Measurements from ENCODE around the gene RPP25. TPM values are rescaled to one million over a fixed set of nuclear protein-coding genes. Genes with fewer than 3 reads are reported as not detected.

RPP25 gene
- total and polyA plus RNA-seq, 2 of the 13 experiments (the other 11 are each of a cell fraction or from before 2014, with no cell fraction given): 0.05 to 0.11 TPM

DNA sequence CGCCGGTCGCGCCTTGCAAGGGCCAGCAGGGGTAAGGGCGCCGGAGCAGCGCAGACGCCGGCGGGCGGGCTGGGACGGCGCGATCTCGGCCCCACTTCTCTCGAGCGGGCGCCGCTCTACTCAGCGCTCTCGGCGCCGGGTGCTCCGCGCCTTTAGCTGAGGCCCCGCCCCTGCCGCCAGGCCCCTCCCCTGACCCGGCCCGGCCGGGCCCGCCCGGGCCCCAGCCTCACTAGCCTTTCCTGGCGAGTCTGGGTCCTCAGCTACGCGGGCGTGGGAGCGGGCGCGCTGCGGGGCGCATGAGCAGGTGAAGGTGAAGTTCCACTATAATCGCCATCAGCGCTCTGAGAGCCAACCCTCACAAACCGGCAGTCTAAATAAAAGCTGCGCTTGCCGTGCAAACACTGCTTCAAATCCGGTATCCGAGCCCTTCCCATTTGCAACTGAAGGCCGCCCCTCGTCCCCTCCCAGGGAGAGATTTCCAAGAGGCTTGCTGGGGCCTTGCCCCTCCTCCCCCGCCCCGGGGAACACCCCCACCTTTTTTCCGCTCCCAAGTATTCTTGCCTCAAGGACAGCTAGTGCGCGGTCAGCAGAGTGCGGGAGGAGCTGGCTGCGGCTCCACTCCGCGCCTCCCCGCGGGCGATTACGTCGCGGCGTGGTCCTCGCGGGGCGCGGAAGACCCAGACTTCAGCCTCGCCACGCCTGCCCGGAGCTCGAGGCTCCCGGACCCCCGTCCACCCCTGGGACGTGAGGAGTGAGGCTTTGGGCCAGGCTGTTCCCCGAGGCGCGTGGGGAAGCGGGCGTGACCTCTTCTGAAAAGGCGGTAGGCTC lies at the start of gene RPP25 (continued):
- TF ChIP-seq, protein P1, sequence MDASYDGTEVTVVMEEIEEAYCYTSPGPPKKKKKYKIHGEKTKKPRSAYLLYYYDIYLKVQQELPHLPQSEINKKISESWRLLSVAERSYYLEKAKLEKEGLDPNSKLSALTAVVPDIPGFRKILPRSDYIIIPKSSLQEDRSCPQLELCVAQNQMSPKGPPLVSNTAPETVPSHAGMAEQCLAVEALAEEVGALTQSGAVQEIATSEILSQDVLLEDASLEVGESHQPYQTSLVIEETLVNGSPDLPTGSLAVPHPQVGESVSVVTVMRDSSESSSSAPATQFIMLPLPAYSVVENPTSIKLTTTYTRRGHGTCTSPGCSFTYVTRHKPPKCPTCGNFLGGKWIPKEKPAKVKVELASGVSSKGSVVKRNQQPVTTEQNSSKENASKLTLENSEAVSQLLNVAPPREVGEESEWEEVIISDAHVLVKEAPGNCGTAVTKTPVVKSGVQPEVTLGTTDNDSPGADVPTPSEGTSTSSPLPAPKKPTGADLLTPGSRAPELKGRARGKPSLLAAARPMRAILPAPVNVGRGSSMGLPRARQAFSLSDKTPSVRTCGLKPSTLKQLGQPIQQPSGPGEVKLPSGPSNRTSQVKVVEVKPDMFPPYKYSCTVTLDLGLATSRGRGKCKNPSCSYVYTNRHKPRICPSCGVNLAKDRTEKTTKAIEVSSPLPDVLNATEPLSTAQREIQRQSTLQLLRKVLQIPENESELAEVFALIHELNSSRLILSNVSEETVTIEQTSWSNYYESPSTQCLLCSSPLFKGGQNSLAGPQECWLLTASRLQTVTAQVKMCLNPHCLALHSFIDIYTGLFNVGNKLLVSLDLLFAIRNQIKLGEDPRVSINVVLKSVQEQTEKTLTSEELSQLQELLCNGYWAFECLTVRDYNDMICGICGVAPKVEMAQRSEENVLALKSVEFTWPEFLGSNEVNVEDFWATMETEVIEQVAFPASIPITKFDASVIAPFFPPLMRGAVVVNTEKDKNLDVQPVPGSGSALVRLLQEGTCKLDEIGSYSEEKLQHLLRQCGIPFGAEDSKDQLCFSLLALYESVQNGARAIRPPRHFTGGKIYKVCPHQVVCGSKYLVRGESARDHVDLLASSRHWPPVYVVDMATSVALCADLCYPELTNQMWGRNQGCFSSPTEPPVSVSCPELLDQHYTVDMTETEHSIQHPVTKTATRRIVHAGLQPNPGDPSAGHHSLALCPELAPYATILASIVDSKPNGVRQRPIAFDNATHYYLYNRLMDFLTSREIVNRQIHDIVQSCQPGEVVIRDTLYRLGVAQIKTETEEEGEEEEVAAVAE (CRISPR knock-in tag; IDR thresholded peaks at IDR 0.05; ENCODE audit: borderline replicate concordance): no peak
- TF ChIP-seq STAG1 (CRISPR knock-in tag; IDR thresholded peaks at IDR 0.05) (no peak), ZSCAN31 (CRISPR knock-in tag; IDR thresholded peaks at IDR 0.05; ENCODE audit: low read depth) (no peak), SP140L (CRISPR knock-in tag; IDR thresholded peaks at IDR 0.05; ENCODE audit: borderline replicate concordance) (no peak), ZNF660 (CRISPR knock-in tag; IDR thresholded peaks at IDR 0.05; ENCODE audit: borderline replicate concordance, low read depth) (no peak), TBL1XR1 (IDR thresholded peaks at IDR 0.05; ENCODE audit: borderline replicate concordance, low read length, partially characterized antibody) (no peak)
- TF ChIP-seq, protein P2, sequence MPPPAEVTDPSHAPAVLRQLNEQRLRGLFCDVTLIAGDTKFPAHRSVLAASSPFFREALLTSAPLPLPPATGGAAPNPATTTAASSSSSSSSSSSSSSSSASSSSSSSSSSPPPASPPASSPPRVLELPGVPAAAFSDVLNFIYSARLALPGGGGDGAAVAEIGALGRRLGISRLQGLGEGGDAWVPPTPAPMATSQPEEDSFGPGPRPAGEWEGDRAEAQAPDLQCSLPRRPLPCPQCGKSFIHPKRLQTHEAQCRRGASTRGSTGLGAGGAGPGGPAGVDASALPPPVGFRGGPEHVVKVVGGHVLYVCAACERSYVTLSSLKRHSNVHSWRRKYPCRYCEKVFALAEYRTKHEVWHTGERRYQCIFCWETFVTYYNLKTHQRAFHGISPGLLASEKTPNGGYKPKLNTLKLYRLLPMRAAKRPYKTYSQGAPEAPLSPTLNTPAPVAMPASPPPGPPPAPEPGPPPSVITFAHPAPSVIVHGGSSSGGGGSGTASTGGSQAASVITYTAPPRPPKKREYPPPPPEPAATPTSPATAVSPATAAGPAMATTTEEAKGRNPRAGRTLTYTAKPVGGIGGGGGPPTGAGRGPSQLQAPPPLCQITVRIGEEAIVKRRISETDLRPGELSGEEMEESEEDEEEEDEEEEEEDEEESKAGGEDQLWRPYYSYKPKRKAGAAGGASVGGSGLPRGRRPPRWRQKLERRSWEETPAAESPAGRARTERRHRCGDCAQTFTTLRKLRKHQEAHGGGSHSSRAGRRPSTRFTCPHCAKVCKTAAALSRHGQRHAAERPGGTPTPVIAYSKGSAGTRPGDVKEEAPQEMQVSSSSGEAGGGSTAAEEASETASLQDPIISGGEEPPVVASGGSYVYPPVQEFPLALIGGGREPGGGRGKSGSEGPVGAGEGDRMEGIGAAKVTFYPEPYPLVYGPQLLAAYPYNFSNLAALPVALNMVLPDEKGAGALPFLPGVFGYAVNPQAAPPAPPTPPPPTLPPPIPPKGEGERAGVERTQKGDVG (CRISPR knock-in tag; IDR thresholded peaks at IDR 0.05; ENCODE audit: borderline replicate concordance): no peak
- TF ChIP-seq, protein P3, sequence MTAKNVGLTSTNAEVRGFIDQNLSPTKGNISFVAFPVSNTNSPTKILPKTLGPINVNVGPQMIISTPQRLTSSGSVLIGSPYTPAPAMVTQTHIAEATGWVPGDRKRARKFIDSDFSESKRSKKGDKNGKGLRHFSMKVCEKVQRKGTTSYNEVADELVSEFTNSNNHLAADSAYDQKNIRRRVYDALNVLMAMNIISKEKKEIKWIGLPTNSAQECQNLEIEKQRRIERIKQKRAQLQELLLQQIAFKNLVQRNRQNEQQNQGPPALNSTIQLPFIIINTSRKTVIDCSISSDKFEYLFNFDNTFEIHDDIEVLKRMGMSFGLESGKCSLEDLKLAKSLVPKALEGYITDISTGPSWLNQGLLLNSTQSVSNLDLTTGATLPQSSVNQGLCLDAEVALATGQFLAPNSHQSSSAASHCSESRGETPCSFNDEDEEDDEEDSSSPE (CRISPR knock-in tag; IDR thresholded peaks at IDR 0.05): no peak
- TF ChIP-seq, protein P4, sequence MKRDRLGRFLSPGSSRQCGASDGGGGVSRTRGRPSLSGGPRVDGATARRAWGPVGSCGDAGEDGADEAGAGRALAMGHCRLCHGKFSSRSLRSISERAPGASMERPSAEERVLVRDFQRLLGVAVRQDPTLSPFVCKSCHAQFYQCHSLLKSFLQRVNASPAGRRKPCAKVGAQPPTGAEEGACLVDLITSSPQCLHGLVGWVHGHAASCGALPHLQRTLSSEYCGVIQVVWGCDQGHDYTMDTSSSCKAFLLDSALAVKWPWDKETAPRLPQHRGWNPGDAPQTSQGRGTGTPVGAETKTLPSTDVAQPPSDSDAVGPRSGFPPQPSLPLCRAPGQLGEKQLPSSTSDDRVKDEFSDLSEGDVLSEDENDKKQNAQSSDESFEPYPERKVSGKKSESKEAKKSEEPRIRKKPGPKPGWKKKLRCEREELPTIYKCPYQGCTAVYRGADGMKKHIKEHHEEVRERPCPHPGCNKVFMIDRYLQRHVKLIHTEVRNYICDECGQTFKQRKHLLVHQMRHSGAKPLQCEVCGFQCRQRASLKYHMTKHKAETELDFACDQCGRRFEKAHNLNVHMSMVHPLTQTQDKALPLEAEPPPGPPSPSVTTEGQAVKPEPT (CRISPR knock-in tag; IDR thresholded peaks at IDR 0.05; ENCODE audit: low read depth): no peak
- TF ChIP-seq, protein P5, sequence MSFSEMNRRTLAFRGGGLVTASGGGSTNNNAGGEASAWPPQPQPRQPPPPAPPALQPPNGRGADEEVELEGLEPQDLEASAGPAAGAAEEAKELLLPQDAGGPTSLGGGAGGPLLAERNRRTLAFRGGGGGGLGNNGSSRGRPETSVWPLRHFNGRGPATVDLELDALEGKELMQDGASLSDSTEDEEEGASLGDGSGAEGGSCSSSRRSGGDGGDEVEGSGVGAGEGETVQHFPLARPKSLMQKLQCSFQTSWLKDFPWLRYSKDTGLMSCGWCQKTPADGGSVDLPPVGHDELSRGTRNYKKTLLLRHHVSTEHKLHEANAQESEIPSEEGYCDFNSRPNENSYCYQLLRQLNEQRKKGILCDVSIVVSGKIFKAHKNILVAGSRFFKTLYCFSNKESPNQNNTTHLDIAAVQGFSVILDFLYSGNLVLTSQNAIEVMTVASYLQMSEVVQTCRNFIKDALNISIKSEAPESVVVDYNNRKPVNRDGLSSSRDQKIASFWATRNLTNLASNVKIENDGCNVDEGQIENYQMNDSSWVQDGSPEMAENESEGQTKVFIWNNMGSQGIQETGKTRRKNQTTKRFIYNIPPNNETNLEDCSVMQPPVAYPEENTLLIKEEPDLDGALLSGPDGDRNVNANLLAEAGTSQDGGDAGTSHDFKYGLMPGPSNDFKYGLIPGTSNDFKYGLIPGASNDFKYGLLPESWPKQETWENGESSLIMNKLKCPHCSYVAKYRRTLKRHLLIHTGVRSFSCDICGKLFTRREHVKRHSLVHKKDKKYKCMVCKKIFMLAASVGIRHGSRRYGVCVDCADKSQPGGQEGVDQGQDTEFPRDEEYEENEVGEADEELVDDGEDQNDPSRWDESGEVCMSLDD (CRISPR knock-in tag; IDR thresholded peaks at IDR 0.05; ENCODE audit: borderline replicate concordance): no peak
- TF ChIP-seq, protein P6, sequence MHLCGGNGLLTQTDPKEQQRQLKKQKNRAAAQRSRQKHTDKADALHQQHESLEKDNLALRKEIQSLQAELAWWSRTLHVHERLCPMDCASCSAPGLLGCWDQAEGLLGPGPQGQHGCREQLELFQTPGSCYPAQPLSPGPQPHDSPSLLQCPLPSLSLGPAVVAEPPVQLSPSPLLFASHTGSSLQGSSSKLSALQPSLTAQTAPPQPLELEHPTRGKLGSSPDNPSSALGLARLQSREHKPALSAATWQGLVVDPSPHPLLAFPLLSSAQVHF (CRISPR knock-in tag; IDR thresholded peaks at IDR 0.05): no peak

Measured in HepG2 (cell line).